ENCODE results near the gene COX7A2L.
A peak's percentile ranks its signal among the peaks of the same experiment; 100 is the strongest.

- TF ChIP-seq CEBPB (IDR thresholded peaks at IDR 0.05) (no peak), TAF1 (IDR thresholded peaks at IDR 0.05; ENCODE audit: low read depth) (no peak), MAX (IDR thresholded peaks at IDR 0.05) (no peak), YY1 (IDR thresholded peaks at IDR 0.05; ENCODE audit: low read depth) (no peak), RAD21 (IDR thresholded peaks at IDR 0.05; ENCODE audit: low read depth) (peak; percentile 38), TEAD4 (IDR thresholded peaks at IDR 0.05) (no peak), FOXM1 (IDR thresholded peaks at IDR 0.05; ENCODE audit: borderline replicate concordance, low read depth) (no peak), USF1 (IDR thresholded peaks at IDR 0.05) (no peak), EP300 (IDR thresholded peaks at IDR 0.05; ENCODE audit: borderline replicate concordance) (no peak), ZBTB7A (IDR thresholded peaks at IDR 0.05; ENCODE audit: low read depth) (no peak)
These were observed 25.7 kb upstream of the COX7A2L start for GRCh38 chr2:42386682-42387081.

Measured in Ishikawa (cell line).